GM18951 (cell line): Measurements from ENCODE around the gene NFKBIE.

ENCODE experiments used
- POLR2A ChIP-seq: IDR thresholded peaks from 4 replicates; pipeline ENCODE4 v1.6.1; 2011; ENCODE audit warnings: mild to moderate bottlenecking; ENCODE audit not compliant: insufficient read length, insufficient read depth; ENCODE audit errors: extremely low read depth
- in situ Hi-C: fragments of 300-500 bp; cut with MboI; formaldehyde crosslinking; loops from one replicate; pipeline ENCODE4 v1.12.0; 2022; ENCODE audit warnings: low sequenced_read_pairs, mixed read lengths, inconsistent platforms; ENCODE audit not compliant: unreplicated experiment

The NFKBIE gene

DNA sequence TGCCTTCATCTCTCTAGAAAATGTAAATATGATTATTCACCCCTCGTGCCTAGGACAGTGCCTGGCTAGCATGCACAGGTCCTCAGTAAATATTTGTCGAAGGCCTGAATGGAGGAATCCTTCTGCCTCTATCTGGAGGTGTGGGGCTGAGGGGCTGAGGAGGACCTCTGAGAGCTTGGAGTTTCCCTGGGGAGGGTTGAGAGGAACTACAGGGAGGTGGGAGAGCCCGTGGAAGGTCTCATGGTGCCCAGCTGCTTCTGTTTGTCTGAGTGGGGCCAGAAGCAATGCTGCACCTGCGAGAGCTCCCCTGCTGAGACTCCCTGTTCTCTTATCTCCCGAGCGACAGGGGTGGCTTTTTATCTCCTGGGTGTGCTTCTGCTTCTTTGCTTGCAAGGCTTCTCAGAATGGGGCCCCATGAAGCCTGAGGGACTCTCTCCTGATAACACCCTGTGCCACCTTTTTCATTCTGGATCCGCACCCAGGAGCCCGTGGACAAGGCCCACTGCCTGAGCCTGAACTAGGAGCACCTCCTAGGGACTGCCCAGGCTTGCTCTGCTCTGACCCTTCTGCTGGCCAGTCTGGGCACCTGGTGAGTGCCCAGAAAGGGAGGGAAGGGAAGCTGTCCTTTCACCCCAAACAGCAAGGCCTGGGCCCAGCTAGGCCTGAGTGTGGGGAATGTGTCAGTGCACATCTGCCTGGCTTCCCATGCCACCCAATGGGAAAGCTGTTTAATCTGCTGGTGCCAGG is 39.6 kb downstream of the NFKBIE start:
- in situ Hi-C loops = no loop called here
- no peak for TF ChIP-seq POLR2A

DNA sequence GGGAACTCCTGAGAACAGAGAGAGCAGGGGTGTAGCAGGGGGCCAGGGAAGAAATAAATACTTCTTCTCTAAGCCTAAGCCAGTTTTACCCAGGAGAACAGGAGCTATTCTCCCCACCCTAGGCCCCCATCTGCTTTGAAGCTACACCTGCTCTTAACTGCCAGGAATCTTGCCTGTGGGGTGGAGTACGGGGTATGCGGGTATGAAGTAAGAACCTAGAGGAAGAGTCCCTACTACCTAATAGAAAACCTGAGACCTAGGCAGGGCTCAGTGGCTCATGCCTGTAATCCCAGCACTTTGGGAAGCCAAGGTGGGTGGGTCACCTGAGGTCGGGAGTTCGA is 40.4 kb downstream of the NFKBIE start:
- TF ChIP-seq POLR2A = no peak
- in situ Hi-C loops = no loop called here

DNA sequence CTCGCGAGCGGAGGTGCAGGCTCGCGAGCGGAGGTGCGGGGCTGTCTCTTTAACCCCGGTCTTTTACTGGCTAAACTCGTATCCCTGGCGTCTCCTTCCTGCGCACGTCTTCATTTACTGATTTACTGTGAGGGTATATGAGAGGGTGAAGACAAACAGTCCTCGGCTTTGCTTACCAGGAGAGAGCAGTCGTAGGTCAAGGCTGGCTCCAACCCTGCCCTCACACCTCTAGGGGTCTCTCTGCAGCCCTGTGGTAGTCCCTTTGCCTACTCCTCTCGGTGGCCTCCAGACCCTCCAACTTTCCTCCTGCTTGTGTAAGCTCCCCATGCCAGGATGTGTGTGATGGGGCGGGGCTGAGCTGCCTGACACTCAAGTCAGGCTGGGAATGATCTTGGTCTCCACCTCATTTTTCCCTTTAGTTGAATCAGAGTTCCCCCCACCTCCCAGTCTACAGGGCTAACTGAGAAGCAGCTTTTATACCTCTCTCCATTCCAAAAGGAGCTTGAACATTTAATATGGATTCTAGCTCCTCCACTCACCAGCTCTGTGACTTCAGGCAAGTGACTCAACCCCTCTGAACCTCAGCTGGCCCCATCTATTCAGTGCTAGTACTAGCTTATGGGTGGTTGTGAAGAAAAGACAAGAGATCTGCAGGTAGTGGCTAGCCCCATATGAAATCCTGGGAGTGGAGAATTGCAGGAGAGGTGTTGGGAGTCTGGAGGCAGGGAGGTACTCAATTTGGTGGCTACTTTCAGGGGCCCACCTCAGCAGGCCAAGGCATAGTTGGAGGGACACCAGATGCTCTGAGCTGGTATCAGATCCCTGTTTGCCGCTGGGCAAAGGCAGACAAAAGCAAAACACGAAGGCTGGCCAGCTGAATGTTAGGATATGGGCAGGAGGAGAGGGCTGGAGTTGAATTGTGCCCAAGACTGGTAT is 41.1 kb downstream of the NFKBIE start:
- no peak for TF ChIP-seq POLR2A
- in situ Hi-C loops = no loop called here

DNA sequence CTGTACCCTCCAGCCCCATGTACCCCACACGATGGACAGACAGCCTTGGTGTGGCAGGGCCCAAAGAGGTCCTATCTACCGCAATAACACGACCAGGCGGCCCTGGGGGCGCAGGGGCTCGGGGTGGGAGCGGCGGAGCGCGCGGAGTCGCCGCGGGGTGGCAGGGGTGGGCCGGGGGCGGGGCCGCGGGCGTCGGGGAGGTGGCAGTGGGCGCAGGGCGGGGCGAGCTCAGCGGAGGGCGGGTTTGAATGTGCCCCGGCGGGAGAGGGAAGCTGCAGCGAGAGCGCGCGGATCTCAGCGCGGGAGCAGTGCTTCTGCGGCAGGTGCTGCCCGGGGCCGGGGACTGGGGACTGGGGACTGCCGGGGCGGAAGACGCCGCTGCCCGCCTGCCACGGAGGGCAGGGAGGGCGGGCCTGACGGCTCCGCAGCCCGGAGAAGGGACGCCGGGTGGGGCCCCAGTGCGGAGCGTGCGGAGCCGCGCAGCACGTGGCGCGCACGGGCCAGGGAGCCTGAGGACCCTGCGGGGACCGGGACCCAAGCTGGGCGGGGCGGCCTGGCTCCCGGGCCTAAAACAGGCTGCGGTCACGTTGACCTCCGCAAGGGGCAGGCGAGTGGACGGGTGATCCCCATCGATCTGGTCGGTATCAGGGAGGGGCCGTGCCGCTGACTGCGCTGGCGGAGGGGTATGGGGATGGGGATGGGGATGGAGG is 41.9 kb downstream of the NFKBIE start, which contains the start of gene SLC29A1:
Gene SLC29A1 (plus strand): TSS at position 277 of the 710 bp plus-strand sequence. CDS start 3,719 bp downstream, outside the sequence.
- peak; percentile 80 for TF ChIP-seq POLR2A
- in situ Hi-C loops = no loop called here

DNA sequence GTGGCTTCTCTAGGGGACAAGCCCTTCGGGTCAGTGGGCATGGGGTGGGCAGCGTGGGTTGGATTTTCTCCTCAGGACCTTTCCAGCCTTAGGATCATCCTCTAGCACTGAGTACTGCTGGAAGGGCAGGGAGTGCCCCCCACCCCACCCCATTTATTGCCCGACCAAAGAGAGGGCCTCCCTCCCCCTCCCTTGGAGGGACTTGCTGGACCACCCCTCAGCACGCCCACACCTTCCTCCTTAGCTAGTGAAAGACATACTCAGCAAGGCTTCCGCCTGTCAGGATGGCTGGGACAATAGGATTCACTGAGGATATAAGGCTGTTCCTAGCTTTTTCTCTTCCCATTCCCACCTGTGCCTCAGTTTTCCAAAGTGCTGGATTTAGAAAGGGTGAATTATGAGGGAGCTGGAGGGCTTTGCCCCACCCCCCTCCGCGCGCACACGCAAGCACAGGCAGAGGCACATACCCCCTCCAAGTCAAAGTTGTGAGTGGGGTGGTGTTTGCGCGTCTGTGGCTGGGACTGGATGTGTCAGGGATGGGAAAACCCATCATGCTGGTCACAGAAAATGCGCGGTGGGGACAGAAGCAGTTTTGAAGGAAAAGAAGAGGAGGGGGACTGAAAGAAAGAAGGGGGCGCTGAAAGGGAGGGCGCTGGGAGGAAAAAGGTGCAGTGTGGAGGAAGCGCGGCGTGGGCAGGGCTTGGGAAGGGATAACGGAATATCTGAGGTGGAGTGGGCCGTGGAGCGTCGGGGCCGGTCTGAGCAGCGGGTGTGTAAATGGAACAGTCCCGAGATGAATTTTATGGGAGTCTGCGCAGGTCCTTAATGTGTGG is 42.6 kb downstream of the NFKBIE start:
- TF ChIP-seq POLR2A = no peak
- in situ Hi-C loops = no loop called here

DNA sequence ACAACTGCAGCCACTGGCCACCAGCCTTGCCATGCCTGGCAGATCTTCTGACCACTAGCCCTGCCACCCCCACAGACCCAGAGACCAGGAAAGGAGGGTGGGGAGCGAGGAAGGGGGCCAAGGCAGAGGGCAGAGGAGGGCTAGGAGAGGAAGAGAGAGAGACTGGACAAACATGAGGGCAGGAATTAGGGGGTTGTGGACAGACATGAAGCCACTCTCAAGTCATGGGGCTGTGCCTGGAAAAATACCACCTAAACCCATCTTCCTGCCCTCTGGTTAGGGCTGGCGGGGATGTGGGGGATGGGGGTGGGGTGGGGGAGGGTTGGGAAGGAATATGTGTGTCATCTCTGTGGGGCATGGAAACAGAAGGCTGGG is 43.4 kb downstream of the NFKBIE start:
- no peak for TF ChIP-seq POLR2A
- in situ Hi-C loops = no loop called here

DNA sequence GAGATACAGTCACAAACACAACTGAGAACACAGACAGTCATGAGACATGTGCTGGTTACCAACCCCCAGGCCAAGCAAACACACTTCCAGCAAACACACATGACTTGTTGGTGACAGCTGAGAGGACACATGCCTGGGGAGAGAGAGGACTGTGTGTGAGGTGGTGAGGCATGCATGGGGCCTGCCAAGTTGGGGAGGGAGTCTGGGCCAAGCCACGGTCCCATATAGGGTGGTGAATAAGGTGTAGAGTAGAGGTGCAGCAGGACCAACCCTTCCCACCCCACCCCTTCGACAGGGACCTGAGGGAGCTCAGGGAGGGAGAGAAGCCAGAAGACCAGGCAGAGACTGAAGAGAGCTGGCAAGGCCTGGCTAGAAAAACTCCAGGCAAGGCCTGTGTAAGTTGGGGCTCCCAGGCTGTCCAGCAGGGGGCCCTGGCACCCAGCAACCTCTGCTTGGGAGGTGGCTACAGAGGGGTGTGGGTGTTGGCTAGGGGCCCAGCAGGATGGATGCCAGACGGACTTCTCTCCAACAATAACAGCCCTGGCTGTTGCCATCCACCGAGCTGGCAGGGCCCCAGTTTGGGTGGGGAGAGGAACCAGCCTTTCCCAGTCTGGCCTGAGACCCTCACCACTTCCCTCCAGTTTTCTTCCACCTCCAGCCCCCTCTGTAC is 43.9 kb downstream of the NFKBIE start:
- in situ Hi-C loops = no loop called here
- no peak for TF ChIP-seq POLR2A

DNA sequence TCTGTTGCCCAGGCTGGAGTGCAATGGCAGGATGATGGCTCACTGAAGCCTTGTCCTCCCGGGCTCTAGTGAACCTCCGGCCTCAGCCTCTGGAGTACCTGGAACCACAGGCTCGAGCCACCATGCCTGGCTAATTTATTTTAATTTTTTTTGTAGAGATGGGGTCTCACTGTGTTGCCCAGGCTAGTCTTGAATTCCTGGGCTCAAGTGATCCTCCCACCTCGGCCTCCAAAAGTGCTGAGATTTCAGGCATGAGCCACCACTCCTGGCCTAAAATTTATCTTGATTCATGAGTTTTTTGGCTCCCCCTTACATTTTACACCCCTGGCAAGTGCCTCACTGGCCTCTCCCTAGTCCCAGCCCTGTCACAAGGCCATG is 44.4 kb downstream of the NFKBIE start:
- TF ChIP-seq POLR2A = no peak
- in situ Hi-C loops = no loop called here

DNA sequence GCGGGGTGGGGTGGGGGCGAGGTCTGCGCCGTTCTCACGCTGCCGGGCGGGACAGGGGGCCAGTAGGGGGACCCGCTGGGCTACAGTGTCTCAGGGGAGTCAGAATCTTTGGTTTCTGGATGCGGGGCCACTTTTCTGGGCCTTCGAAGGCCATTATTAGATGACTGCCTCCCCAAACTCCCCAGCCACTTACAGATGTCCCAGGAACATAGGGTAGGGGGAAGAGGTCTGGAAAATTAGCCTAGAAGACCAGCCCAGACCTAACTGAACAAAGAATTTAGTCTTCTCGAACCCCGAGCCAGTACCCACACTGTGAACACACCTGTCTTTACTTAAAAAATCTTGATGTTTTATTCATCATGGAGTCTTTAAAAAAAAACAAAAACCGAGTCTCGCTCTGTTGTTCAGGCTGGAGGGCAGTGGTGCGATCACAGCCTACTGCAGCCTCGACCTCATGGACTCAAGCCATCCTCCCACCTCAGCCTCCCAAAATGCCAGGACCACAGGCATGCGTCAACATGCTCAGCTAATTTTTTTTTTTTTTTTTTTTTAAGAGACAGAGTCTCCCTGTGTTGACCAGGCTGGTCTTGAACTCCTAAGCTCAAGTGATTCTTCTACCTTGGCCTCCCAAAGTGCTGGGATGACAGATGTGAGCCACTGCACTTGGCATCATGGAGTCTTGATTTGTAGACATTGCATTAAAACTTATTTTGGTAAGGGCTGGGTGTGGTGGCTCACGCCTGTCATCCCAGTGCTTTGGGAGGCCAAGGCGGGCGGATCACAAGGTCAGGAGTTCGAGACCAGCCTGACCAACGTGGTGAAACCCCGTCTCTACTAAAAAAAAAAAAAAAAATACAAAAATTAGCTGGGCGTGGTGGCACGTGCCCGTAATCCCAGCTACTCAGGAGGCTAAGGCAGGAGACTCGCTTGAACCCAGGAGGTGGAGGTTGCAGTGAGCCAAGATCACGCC is 45.3 kb downstream of the NFKBIE start:
- in situ Hi-C loops = no loop called here
- TF ChIP-seq POLR2A = no peak

DNA sequence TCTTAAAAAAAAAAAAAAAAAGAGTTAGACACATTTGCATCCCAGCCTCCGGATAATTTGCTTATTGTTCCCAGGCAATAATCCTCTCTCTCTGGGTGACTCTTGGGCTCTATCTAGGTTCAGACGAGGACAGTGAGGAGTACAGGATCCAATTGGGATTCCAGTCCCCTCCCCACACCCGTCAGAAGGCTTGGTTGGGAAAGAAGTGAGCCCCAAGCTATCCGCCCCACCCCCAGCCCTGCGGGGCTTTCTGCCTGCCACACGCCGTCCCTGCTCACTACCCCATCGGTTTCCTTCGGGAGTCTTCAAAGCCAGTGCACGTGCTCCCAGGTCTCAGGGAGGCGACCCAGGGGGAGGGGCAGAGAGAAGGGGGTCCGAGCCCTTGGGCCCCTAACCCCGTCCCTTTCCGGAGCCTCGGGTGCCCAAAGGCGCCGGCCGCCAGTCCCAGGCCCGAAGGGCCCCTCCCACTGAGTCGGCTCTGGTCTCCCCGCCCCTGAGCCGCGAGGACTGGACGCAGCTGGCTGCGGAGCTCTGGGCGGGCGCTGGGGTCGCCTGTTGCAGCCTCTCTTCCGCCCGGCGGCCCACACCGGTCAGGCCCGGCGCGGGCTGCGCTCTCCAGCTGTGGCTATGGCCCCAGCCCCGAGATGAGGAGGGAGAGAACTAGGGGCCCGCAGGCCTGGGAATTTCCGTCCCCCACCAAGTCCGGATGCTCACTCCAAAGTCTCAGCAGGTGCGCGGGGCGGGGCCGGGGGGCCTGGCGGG is 46.1 kb downstream of the NFKBIE start:
- peak; percentile 67 for TF ChIP-seq POLR2A
- in situ Hi-C loops = no loop called here
